OCI-LY7 (cell line): ENCODE measurements around the gene CLDN9.

Experiments used
- CTCF ChIP-seq: fragments of 200-600 bp; sonication (generic); conservative IDR thresholded peaks from 2 replicates; pipeline ENCODE4 v1.5.1; 2014; ENCODE audit warnings: mild to moderate bottlenecking, antibody characterized with exemption, low read length, moderate library complexity, mixed read lengths
- EZH2phosphoT487 ChIP-seq: fragments of 200-600 bp; sonication (generic); IDR thresholded peaks from 2 replicates; pipeline ENCODE4 v1.6.1; 2018; ENCODE audit warnings: low read depth, borderline replicate concordance, mild to moderate bottlenecking, mixed run types, antibody characterized with exemption, low read length, moderate library complexity, mixed read lengths

- TF ChIP-seq CTCF = no peak
- TF ChIP-seq EZH2phosphoT487 = no peak
Measured at GRCh38 chr16:3044708-3045107, 32.0 kb downstream of the CLDN9 start.
